Measurements from ENCODE around the gene TMEM221. TPM values are rescaled to one million over a fixed set of nuclear protein-coding genes. Genes with fewer than 3 reads are reported as not detected.

The TMEM221 gene
- total and polyA plus RNA-seq, 10 of the 15 experiments (the other 5 are each of a cell fraction or from before 2014, with no cell fraction given), result 0.04 to 0.24 TPM; not detected in 8

DNA sequence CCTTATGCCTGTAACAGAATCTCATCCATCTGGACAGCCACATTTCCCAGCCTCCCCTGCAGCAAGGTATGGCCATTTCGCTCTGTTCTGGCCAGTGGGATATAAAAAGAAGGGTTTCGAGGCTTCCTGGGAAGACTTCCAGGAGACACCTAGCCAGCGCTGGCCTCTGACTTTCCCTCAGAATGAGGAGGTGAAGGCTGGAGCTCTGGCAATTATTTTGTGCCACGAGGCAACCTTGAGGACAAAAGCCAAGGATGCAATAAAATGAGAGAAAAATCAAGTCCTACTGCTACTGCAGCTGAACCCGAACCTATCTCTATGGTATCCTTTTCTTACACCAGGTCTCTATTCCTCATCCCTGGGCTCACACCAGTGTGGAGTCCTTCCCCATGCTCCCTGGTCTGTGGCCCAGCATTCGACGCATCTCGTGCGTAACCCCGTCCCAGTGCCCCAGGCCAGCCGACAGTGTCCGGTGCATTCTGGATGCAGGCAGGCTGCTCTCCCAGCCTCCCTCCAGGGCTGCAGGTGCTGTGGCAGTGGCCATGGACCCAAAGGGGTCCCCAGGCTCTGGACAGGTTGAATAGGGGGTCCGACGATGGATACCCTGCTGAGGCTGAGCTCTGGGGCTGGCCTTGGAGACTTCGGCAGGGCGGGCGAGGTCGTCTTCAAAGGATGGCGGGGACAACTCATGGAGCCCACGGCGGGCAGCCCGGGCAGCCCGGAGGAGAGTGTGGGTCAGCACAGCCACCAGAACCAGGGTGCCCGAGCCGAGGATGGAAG, 12.2 kb downstream of the TMEM221 start:
- H3K9ac ChIP-seq (ENCODE audit: control insufficient read depth, insufficient read depth, low read length), result no peak overlapping the region
- ChIA-PET SMC1A (ENCODE audit: uncharacterized antibody, unreplicated experiment) (no interaction called here), CTCF (interaction anchor here (0.9 kb wide), 1 partner anchor 8 kb away, joined by 3 read pairs; no protein-coding TSS in a partner anchor), RAD21 (ENCODE audit: unreplicated experiment) (no interaction called here), POLR2A (no interaction called here)
- H2AFZ ChIP-seq (ENCODE audit: control insufficient read depth, low read depth, low read length), result no peak overlapping the region
- no peaks in the 10 kb centered on the region for H4K20me1 ChIP-seq (ENCODE audit: control insufficient read depth, insufficient read depth)
- no peaks in the 10 kb centered on the region for H3K36me3 ChIP-seq (ENCODE audit: control insufficient read depth in 2 of 2, insufficient read depth in 2 of 2, low read length in 1 of 2)
- no peak overlapping the region for H3K27ac ChIP-seq (ENCODE audit: control insufficient read depth, insufficient read depth)
- no peak for DNase-seq (ENCODE audit: low read depth, low spot score)
- intact Hi-C loops (cut with micrococcal nuclease; ENCODE audit: unreplicated experiment) (no loop called here), in situ Hi-C loops (cut with MboI) (no loop called here)
- no TSS peak for BruUV-seq (replicated peaks)
- WGBS (ENCODE audit: insufficient coverage, insufficient replicate concordance, low lambda C conversion rate, missing lambda C conversion rate), result 81% methylated on average over 25 of the region's 25 CpGs
- no peak for TF ChIP-seq CHD2 (IDR thresholded peaks at IDR 0.05; ENCODE audit: borderline replicate concordance, low read depth, low read length)
- TF ChIP-seq NR2C1 (IDR thresholded peaks at IDR 0.05), result no peak
- TF ChIP-seq, protein P1, sequence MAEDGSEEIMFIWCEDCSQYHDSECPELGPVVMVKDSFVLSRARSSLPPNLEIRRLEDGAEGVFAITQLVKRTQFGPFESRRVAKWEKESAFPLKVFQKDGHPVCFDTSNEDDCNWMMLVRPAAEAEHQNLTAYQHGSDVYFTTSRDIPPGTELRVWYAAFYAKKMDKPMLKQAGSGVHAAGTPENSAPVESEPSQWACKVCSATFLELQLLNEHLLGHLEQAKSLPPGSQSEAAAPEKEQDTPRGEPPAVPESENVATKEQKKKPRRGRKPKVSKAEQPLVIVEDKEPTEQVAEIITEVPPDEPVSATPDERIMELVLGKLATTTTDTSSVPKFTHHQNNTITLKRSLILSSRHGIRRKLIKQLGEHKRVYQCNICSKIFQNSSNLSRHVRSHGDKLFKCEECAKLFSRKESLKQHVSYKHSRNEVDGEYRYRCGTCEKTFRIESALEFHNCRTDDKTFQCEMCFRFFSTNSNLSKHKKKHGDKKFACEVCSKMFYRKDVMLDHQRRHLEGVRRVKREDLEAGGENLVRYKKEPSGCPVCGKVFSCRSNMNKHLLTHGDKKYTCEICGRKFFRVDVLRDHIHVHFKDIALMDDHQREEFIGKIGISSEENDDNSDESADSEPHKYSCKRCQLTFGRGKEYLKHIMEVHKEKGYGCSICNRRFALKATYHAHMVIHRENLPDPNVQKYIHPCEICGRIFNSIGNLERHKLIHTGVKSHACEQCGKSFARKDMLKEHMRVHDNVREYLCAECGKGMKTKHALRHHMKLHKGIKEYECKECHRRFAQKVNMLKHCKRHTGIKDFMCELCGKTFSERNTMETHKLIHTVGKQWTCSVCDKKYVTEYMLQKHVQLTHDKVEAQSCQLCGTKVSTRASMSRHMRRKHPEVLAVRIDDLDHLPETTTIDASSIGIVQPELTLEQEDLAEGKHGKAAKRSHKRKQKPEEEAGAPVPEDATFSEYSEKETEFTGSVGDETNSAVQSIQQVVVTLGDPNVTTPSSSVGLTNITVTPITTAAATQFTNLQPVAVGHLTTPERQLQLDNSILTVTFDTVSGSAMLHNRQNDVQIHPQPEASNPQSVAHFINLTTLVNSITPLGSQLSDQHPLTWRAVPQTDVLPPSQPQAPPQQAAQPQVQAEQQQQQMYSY (CRISPR knock-in tag; IDR thresholded peaks at IDR 0.05), result no peak
- TF ChIP-seq KAT2A (conservative IDR thresholded peaks at IDR 0.05; ENCODE audit: control insufficient read depth, low read depth, low read length), result no peak
- no peak for TF ChIP-seq ZNF274 (IDR thresholded peaks at IDR 0.05; ENCODE audit: insufficient read depth, insufficient read length)
- no peak for TF ChIP-seq CBFB (IDR thresholded peaks at IDR 0.05; ENCODE audit: low read depth)
- no peak for TF ChIP-seq KLF5 (IDR thresholded peaks at IDR 0.05; ENCODE audit: partially characterized antibody)
- TF ChIP-seq RCOR1 (conservative IDR thresholded peaks at IDR 0.05; ENCODE audit: low read depth, low read length), result no peak
- TF ChIP-seq HDAC6 (IDR thresholded peaks at IDR 0.05; ENCODE audit: unreplicated experiment), result no peak
- TF ChIP-seq HCFC1 (IDR thresholded peaks at IDR 0.05; ENCODE audit: low read length), result no peak
- no peak for TF ChIP-seq RB1 (IDR thresholded peaks at IDR 0.05; ENCODE audit: borderline replicate concordance)
- no peak for TF ChIP-seq CBX5 (IDR thresholded peaks at IDR 0.05; ENCODE audit: low read depth)
- H3K79me2 ChIP-seq (ENCODE audit: control insufficient read depth, insufficient read depth, low read length), result no peaks in the 10 kb centered on the region
- no peaks in the 10 kb centered on the region for H3K27me3 ChIP-seq (replicated peaks in 1 of 2; ENCODE audit: control insufficient read depth in 2 of 2, insufficient read depth in 2 of 2, low read length in 1 of 2)
- ATAC-seq, result no peak
- no peak overlapping the region for H3K4me2 ChIP-seq (ENCODE audit: control insufficient read depth, insufficient read depth)
- no peak for FAIRE-seq
- no peak overlapping the region for H3K4me3 ChIP-seq
- H3K9me3 ChIP-seq (replicated peaks; ENCODE audit: control insufficient read depth, insufficient read depth, low read length), result no peaks in the 10 kb centered on the region; the same call in 2 of the 3 replicates
- H3K4me1 ChIP-seq (ENCODE audit: control insufficient read depth, insufficient read depth, low read length), result no peaks in the 10 kb centered on the region
